ENCODE data around the gene WARS2. TPM values are rescaled to one million over a fixed set of nuclear protein-coding genes. Genes with fewer than 3 reads are reported as not detected.

The WARS2 gene
- total RNA-seq, 1 experiment from 2014 or later: 8.1 TPM

GRCh38 chr1:118984086-118984721, 156.2 kb downstream of the WARS2 start:
- no peak for DNase-seq (ENCODE audit: low spot score)

DNA sequence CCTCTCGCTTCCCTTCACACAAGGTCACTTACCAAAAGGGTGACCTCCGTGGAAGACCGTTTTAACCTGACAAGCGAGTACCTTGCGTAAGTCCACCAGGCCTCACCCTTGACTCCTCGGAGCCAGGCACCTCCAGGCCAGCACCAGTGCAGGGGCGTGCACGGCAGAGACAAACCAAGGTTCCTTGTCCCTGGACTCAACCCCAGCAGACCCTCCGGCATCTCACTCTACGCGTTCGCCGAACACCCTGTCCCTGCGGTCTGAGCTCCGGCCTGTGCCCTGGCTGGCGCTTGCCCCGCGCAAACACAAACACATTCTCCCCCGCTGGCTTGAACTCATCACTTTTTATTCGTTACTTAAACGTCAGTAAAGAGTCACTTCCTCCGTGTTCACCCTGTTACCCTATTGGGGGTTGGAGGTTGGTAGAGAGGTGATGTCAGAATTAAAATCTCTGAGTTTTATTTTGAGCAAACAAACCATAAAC, 156.9 kb downstream of the WARS2 start:
- no peak for DNase-seq (ENCODE audit: low spot score)

- no peak for DNase-seq (ENCODE audit: low spot score)
These were observed 157.5 kb downstream of the WARS2 start for GRCh38 chr1:118982821-118983557.

- no peak for DNase-seq (ENCODE audit: low spot score)
These were observed 158.2 kb downstream of the WARS2 start for GRCh38 chr1:118982266-118982665.

DNA sequence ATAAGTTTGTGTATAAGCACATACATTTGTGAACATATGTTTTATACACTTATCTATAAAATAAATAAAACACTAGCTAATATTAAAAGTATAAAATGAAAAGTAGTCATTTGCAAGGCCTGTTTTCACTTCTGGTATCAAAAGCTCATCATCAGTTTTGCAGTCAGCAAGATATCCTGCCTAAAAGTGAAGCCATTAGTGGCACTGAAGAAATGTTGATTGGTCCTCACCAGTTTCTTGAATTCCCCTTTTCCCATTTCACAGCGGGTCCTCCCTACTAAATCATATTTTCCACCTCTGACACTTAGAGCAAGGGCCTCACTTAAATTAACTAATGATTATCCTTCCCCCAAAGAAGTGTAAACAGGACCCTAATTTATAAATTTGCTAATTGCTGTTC, 159.0 kb downstream of the WARS2 start:
- DNase-seq (ENCODE audit: low spot score): no peak

Other genes with a start within 250 kb of the WARS2 start
- gene TBX15, start 152.3 kb downstream of the WARS2 start, total RNA-seq (2014; rRNA removed; shearing (Covaris generic)): not detected in 2 replicates
- gene HAO2, start 228.1 kb upstream of the WARS2 start, total RNA-seq (2014; rRNA removed; shearing (Covaris generic)): not detected in 2 replicates